Stimulated activated CD8-positive, alpha-beta memory T cell treated with anti-CD3 and anti-CD28 coated beads, Interleukin-12 subunit alpha, Interleukin-12 subunit beta, amount 100 ng/mL, for 24 hours (primary cell): ENCODE data around the gene LOXL3.
A peak's percentile ranks its signal among the peaks of the same experiment; 100 is the strongest.

Experiments
- DNase-seq: peaks from one replicate; pipeline ENCODE4 v3.0.0-alpha.2; 2020; ENCODE audit errors: extremely low read depth

LOXL3 gene, protein sequence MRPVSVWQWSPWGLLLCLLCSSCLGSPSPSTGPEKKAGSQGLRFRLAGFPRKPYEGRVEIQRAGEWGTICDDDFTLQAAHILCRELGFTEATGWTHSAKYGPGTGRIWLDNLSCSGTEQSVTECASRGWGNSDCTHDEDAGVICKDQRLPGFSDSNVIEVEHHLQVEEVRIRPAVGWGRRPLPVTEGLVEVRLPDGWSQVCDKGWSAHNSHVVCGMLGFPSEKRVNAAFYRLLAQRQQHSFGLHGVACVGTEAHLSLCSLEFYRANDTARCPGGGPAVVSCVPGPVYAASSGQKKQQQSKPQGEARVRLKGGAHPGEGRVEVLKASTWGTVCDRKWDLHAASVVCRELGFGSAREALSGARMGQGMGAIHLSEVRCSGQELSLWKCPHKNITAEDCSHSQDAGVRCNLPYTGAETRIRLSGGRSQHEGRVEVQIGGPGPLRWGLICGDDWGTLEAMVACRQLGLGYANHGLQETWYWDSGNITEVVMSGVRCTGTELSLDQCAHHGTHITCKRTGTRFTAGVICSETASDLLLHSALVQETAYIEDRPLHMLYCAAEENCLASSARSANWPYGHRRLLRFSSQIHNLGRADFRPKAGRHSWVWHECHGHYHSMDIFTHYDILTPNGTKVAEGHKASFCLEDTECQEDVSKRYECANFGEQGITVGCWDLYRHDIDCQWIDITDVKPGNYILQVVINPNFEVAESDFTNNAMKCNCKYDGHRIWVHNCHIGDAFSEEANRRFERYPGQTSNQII

DNA sequence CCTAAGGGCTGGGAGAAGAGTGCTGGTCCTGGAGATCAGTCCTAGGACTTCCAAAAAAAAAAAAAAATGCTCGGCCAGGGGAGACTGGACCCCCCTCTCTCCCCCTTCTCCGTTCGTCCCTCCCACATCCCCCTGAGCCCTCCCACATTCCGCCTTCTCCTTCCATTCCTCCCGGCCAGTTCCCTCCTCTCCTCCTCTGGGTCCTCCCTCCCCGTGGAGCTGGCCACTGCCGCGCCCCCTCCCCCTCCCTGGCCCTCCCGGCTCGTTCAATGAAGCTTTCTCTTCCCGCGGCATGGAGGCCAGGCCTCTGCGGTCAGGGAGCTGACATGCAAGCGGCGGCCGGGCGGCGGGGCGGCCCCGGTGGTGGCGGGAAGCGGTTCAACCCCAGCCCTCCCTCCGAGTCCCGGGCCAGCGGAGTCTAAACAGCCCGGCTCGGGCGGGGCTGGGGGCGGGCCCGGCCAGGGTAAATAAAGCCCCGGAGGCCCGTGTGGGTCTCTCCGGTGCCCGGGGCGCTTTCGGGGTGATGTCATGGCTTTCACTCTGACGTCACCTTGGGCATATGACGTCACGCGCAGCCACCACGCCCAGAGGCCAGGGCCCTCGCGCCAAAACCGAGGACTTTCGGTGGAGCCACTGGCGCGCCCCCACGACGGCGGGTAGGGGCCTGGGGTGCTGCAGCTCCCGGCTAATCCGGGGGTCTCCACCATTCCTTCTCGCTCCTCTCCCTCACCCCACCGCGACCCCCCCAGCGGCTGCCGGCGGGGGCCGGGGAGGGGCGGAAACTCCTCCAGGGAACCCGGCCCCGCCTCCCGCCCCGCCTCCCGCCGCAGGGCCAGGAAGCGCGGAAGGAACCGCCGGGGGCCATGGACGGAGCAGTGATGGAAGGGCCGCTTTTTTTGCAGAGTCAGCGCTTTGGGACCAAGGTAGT is at the start of gene LOXL3, which contains the start of gene DOK1:
LOXL3 (minus strand) TSS at position 51 of the 928 bp plus-strand sequence. CDS start 1,308 bp downstream, outside the sequence.
DOK1 (plus strand) TSS at position 829 of the 928 bp plus-strand sequence; CDS start at position 864, 35 bp downstream.
- DNase-seq = peak; percentile 68

- no peak for DNase-seq
Observed at GRCh38 chr2:74602586-74603281, 49.0 kb upstream of the LOXL3 start.

DNA sequence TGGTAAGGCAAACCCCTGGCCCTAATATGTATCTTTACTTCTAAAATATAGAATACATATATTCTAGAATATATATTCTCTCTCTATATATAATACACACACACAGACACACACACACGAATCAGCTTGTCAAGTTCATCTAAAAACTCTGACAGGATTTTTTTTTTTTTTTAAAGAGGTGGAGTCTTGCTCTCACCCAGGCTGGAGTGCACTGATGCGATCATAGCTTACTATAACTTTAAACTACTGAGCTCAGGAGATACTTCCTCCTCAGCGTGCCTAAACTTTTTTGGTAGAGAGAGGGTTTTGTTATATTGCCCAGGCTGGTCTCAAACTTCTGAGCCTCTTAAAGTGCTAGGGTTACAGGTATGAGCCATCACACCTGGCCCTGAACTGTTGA is 45.9 kb upstream of the LOXL3 start:
- DNase-seq = no peak

- DNase-seq = no peak
Observed at GRCh38 chr2:74597410-74597809, 43.7 kb upstream of the LOXL3 start.

DNA sequence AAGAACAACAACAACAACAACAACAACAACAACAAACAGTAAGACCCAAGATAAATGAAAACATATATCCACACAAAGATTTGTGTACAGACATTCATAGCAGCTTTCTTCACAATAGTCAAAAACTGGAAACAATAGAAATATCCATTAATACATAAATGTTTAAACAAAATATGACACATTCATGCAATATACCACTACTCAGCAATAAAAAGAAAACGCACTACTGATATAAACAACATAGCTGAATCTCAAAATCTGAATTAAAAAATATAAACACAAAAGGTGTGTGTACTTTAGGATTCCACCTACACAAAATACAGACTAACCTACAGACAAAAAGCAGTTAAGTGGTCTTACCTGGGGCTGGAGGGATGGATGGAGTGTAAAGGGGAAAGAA is 42.8 kb upstream of the LOXL3 start:
- DNase-seq = no peak

GRCh38 chr2:74593826-74594772 is 40.4 kb upstream of the LOXL3 start:
- no peak for DNase-seq

- DNase-seq = no peak
Observed at GRCh38 chr2:74588664-74589063, 34.9 kb upstream of the LOXL3 start.

- no peak for DNase-seq
Observed at GRCh38 chr2:74587664-74588277, 34.0 kb upstream of the LOXL3 start.

DNA sequence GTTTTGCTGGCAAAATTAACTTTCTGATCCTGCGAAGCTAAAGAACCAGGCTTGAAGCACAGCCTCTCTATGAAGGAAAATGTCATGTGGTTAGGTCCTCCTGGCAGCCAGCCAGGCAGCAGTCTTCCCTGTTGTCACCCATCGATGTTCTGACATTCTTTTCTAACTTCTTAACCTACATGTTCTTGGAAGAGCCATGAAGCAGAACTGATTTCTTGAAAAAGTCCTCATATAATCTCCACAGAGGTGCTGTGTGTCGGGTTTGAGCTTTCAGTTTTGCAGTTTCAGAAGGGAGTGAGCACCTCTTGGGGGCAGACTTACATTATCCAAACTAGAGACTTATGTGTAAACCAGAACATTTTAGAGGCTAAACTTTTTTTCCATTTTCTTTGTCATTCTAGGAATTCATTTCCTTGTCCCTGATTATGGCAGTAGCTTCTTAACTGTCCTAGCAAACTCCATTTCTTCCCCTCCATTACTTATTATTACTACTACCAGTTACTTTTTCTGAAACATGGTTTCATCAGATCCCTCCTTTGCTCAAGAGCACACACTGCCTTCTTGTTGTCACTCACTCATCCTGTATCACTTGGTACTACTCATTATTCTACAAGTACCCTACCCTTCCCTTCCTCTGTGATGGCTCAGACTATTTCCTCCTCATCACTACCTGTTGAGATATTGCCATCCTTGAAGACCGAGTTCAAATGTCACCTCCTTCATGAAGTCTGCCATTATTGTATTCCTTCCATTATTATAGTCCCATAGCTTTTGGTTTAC is 31.9 kb upstream of the LOXL3 start:
- no peak for DNase-seq

DNA sequence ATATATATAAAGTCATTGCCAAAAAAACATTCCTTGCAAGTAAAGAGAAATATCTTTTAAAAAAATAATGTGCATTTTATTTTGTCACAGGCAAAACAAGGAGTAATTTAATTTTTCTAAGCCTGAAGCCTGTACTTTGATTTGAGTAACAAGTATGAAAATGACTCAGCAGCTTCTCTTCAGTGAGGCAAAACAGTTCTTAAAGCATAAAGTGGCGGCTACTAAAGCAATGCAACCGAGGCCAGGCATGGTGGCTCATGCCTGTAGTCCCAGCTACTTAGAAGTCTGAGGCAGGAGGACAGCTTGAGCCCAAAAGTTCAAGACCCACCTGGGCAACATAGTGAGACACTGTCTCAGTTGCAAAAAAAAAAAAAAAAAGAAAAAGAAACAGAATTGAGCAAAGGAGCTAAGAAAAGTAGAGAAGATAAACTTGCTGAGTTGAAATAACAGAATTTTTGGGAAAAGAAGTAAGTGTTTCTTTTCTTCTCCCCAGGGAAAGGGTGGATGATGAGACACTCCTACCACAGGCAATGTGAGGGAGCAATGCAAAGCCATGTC is 30.4 kb upstream of the LOXL3 start:
- no peak for DNase-seq

- no peak for DNase-seq
Observed at GRCh38 chr2:74583504-74583903, 29.8 kb upstream of the LOXL3 start.

DNA sequence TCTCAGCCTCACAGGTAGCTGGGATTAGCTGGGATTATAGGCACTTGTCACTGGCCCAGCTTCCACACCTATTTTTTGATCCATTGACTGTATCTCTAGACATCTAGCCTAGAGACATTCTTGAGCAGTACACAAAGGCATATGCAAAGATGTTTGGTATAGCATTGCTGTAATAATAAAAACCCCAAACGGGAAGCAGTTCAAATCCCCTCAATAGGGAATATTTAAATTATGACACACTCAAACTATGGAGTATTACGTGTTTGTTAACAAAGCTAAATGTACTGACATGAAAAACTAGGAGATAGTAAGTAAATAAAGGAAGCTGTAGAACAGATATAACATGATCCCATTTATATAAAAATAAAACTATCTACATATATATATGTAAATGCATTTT is 28.4 kb upstream of the LOXL3 start:
- DNase-seq = no peak

- DNase-seq = no peak
Observed at GRCh38 chr2:74581463-74581862, 27.7 kb upstream of the LOXL3 start.

GRCh38 chr2:74578408-74578807 is 24.7 kb upstream of the LOXL3 start:
- DNase-seq = no peak

DNA sequence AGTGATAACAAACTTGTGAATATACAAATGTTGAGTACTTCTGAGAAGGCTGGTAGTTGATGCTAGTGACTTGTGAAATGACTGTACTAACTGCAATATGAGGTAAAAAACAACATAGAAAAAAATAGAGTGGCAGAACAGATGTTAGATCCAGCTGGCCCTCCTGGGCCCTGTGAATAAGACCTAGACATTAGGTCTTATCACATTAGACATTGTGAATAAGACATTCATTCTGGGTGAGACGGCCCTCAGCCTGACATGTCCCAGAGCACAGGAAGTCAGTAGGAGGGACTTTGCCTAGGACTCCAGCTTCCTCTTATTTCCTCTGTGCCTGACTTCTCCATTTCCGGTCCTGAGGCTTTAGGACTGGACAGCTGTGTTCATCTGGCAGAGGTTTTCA is 23.7 kb upstream of the LOXL3 start:
- no peak for DNase-seq

DNA sequence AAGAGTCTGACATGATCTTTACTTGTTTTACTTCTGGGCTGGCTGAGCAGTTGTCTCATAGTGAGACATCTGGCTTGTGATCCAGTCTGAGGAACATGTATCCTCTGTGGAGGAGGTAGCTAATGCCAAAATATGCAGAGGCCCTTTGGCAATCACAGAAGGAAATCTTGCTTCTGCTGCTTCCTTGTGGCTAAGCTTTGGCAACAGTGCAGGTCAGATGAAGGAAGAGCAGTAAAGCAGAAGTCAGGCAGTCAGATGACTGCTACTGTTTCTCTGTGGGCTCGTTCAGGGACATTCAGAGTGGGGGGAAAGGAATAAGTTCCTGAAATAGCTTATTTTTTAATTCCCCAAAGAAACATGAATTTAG is 23.1 kb upstream of the LOXL3 start:
- no peak for DNase-seq

GRCh38 chr2:74576211-74576862 is 22.6 kb upstream of the LOXL3 start:
- DNase-seq = no peak

DNA sequence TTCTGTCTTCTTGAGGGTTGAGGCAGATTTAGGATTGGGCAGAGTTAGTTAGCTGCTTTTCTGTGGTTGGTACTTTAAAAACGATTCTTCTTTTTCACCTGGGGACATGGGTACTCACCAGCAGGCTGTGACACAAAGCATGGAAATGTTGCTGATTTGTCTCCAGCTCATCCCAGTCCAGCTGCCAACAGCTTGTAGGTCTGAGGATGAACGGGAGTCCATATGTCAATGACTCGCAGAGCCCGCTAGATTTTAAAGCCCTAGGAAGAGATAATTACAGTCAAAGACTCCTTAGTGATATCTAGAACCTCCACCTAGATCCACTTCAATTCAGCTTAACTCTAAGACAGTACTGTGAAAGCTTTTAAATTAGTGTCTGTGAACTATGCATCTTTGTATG is 21.6 kb upstream of the LOXL3 start:
- no peak for DNase-seq
